ENCODE measurements around the gene EEF1AKMT3.

Gene EEF1AKMT3

GRCh38 chr12:57777911-57778310 lies 5.5 kb downstream of the EEF1AKMT3 start:
- Histone ChIP-seq H3K27ac (ENCODE audit: low read depth, low read length, severe bottlenecking) (no peak overlapping the region), H3K4me1 (ENCODE audit: control insufficient read depth, insufficient read depth, low read length, poor library complexity, severe bottlenecking) (no peaks in the 10 kb centered on the region), H3K4me3 (ENCODE audit: extremely low read depth, insufficient read depth, low read length, poor library complexity, severe bottlenecking) (no peak overlapping the region), H3K36me3 (ENCODE audit: control insufficient read depth, insufficient read depth, low read length) (peaks cover 6% of the 10 kb centered on the region), H3K9me3 (ENCODE audit: control insufficient read depth, low read length) (no peaks in the 10 kb centered on the region)
- 100% methylated on average over 6 of the region's 7 CpGs; no CpG with 5 or more reads in 1 of the 2 experiments for WGBS, 2 experiments (ENCODE audit: insufficient coverage in 2 of 2)

GRCh38 chr12:57779736-57780135 lies 7.3 kb downstream of the EEF1AKMT3 start:
- H3K36me3 ChIP-seq (ENCODE audit: control insufficient read depth, insufficient read depth, low read length), result peaks cover 16% of the 10 kb centered on the region
- WGBS, 2 experiments (ENCODE audit: insufficient coverage in 2 of 2), result 88 to 100% methylated on average over 1 of the region's 1 CpG
- no peaks in the 10 kb centered on the region for H3K9me3 ChIP-seq (ENCODE audit: control insufficient read depth, low read length)
- peaks cover 6% of the 10 kb centered on the region for H3K4me1 ChIP-seq (ENCODE audit: control insufficient read depth, insufficient read depth, low read length, poor library complexity, severe bottlenecking)
- no peak overlapping the region for H3K27ac ChIP-seq (ENCODE audit: low read depth, low read length, severe bottlenecking)
- H3K4me3 ChIP-seq (ENCODE audit: extremely low read depth, insufficient read depth, low read length, poor library complexity, severe bottlenecking), result no peak overlapping the region

GRCh38 chr12:57780284-57780897 lies 8.0 kb downstream of the EEF1AKMT3 start:
- peaks cover 6% of the 10 kb centered on the region for H3K4me1 ChIP-seq (ENCODE audit: control insufficient read depth, insufficient read depth, low read length, poor library complexity, severe bottlenecking)
- WGBS, 2 experiments (ENCODE audit: insufficient coverage in 2 of 2), result 81 to 100% methylated on average over 3 to 4 of the region's 4 CpGs
- no peaks in the 10 kb centered on the region for H3K9me3 ChIP-seq (ENCODE audit: control insufficient read depth, low read length)
- H3K36me3 ChIP-seq (ENCODE audit: control insufficient read depth, insufficient read depth, low read length), result peaks cover 22% of the 10 kb centered on the region
- no peak overlapping the region for H3K27ac ChIP-seq (ENCODE audit: low read depth, low read length, severe bottlenecking)
- H3K4me3 ChIP-seq (ENCODE audit: extremely low read depth, insufficient read depth, low read length, poor library complexity, severe bottlenecking), result no peak overlapping the region

GRCh38 chr12:57781244-57781643 lies 8.8 kb downstream of the EEF1AKMT3 start:
- Histone ChIP-seq H3K36me3 (ENCODE audit: control insufficient read depth, insufficient read depth, low read length) (peaks cover 31% of the 10 kb centered on the region), H3K4me3 (ENCODE audit: extremely low read depth, insufficient read depth, low read length, poor library complexity, severe bottlenecking) (no peak overlapping the region), H3K9me3 (ENCODE audit: control insufficient read depth, low read length) (no peaks in the 10 kb centered on the region), H3K27ac (ENCODE audit: low read depth, low read length, severe bottlenecking) (no peak overlapping the region), H3K4me1 (ENCODE audit: control insufficient read depth, insufficient read depth, low read length, poor library complexity, severe bottlenecking) (peaks cover 6% of the 10 kb centered on the region)
- WGBS, 2 experiments (ENCODE audit: insufficient coverage in 2 of 2), result 92 to 93% methylated on average over 2 of the region's 3 CpGs

- Histone ChIP-seq H3K27ac (ENCODE audit: low read depth, low read length, severe bottlenecking) (no peak overlapping the region), H3K4me1 (ENCODE audit: control insufficient read depth, insufficient read depth, low read length, poor library complexity, severe bottlenecking) (peaks cover 6% of the 10 kb centered on the region), H3K36me3 (ENCODE audit: control insufficient read depth, insufficient read depth, low read length) (peaks cover 36% of the 10 kb centered on the region), H3K9me3 (ENCODE audit: control insufficient read depth, low read length) (no peaks in the 10 kb centered on the region), H3K4me3 (ENCODE audit: extremely low read depth, insufficient read depth, low read length, poor library complexity, severe bottlenecking) (no peak overlapping the region)
- WGBS, 2 experiments (ENCODE audit: insufficient coverage in 2 of 2), result 65 to 73% methylated on average over 2 of the region's 2 CpGs
These were observed 9.4 kb downstream of the EEF1AKMT3 start for GRCh38 chr12:57781801-57782200.

- H3K4me3 ChIP-seq (ENCODE audit: extremely low read depth, insufficient read depth, low read length, poor library complexity, severe bottlenecking), result peak overlapping the region; percentile 99
- no peaks in the 10 kb centered on the region for H3K9me3 ChIP-seq (ENCODE audit: control insufficient read depth, low read length)
- no peak overlapping the region for H3K27ac ChIP-seq (ENCODE audit: low read depth, low read length, severe bottlenecking)
- WGBS, 2 experiments (ENCODE audit: insufficient coverage in 2 of 2), result 14% methylated on average over 2 of the region's 4 CpGs; no CpG with 5 or more reads in 1 of the 2 experiments
- H3K4me1 ChIP-seq (ENCODE audit: control insufficient read depth, insufficient read depth, low read length, poor library complexity, severe bottlenecking), result peaks cover 6% of the 10 kb centered on the region
- H3K36me3 ChIP-seq (ENCODE audit: control insufficient read depth, insufficient read depth, low read length), result peaks cover 40% of the 10 kb centered on the region
These were observed 9.8 kb downstream of the EEF1AKMT3 start for GRCh38 chr12:57782243-57782607.

- peak within 1 kb of the TSS; percentile 99 for H3K4me3 ChIP-seq (ENCODE audit: extremely low read depth, insufficient read depth, low read length, poor library complexity, severe bottlenecking)
- peaks cover 47% of the 10 kb centered on the region for H3K36me3 ChIP-seq (ENCODE audit: control insufficient read depth, insufficient read depth, low read length)
- H3K27ac ChIP-seq (ENCODE audit: low read depth, low read length, severe bottlenecking), result peak within 1 kb of the TSS; percentile 23
- no peaks in the 10 kb centered on the region for H3K9me3 ChIP-seq (ENCODE audit: control insufficient read depth, low read length)
- WGBS, 2 experiments (ENCODE audit: insufficient coverage in 2 of 2), result 1% methylated on average over 42 to 43 of the region's 45 CpGs
- peaks cover 6% of the 10 kb centered on the region for H3K4me1 ChIP-seq (ENCODE audit: control insufficient read depth, insufficient read depth, low read length, poor library complexity, severe bottlenecking)
These were observed 10.4 kb downstream of the EEF1AKMT3 start, which contains the start of gene TSFM for GRCh38 chr12:57782608-57783465. TSS of gene TSFM (plus strand) at chr12:57782787. CDS start at chr12:57782802, 15 bp downstream.

GRCh38 chr12:57783466-57783801 lies 11.0 kb downstream of the EEF1AKMT3 start:
- H3K36me3 ChIP-seq (ENCODE audit: control insufficient read depth, insufficient read depth, low read length), result peaks cover 52% of the 10 kb centered on the region
- WGBS, 2 experiments (ENCODE audit: insufficient coverage in 2 of 2), result 90 to 97% methylated on average over 6 to 8 of the region's 12 CpGs
- H3K9me3 ChIP-seq (ENCODE audit: control insufficient read depth, low read length), result no peaks in the 10 kb centered on the region
- H3K4me3 ChIP-seq (ENCODE audit: extremely low read depth, insufficient read depth, low read length, poor library complexity, severe bottlenecking), result peak overlapping the region; percentile 99
- H3K27ac ChIP-seq (ENCODE audit: low read depth, low read length, severe bottlenecking), result no peak overlapping the region
- H3K4me1 ChIP-seq (ENCODE audit: control insufficient read depth, insufficient read depth, low read length, poor library complexity, severe bottlenecking), result peaks cover 6% of the 10 kb centered on the region

GRCh38 chr12:57783861-57784260 lies 11.4 kb downstream of the EEF1AKMT3 start:
- Histone ChIP-seq H3K4me3 (ENCODE audit: extremely low read depth, insufficient read depth, low read length, poor library complexity, severe bottlenecking) (peak overlapping the region; percentile 99), H3K4me1 (ENCODE audit: control insufficient read depth, insufficient read depth, low read length, poor library complexity, severe bottlenecking) (peaks cover 6% of the 10 kb centered on the region)
- 97 to 100% methylated on average over 5 to 8 of the region's 11 CpGs for WGBS, 2 experiments (ENCODE audit: insufficient coverage in 2 of 2)

GRCh38 chr12:57793920-57794319 lies 21.5 kb downstream of the EEF1AKMT3 start:
- WGBS, 2 experiments (ENCODE audit: insufficient coverage in 2 of 2), result 64 to 82% methylated on average over 1 of the region's 1 CpG
- Histone ChIP-seq H3K9me3 (ENCODE audit: control insufficient read depth, low read length) (no peaks in the 10 kb centered on the region), H3K36me3 (ENCODE audit: control insufficient read depth, insufficient read depth, low read length) (peaks cover 84% of the 10 kb centered on the region), H3K4me1 (ENCODE audit: control insufficient read depth, insufficient read depth, low read length, poor library complexity, severe bottlenecking) (no peaks in the 10 kb centered on the region), H3K4me3 (ENCODE audit: extremely low read depth, insufficient read depth, low read length, poor library complexity, severe bottlenecking) (no peak overlapping the region), H3K27ac (ENCODE audit: low read depth, low read length, severe bottlenecking) (no peak overlapping the region)

More at GRCh38 chr12:57783861-57784260, 11.4 kb downstream of the EEF1AKMT3 start:
- no peaks in the 10 kb centered on the region for H3K9me3 ChIP-seq (ENCODE audit: control insufficient read depth, low read length)
- H3K36me3 ChIP-seq (ENCODE audit: control insufficient read depth, insufficient read depth, low read length), result peaks cover 56% of the 10 kb centered on the region
- no peak overlapping the region for H3K27ac ChIP-seq (ENCODE audit: low read depth, low read length, severe bottlenecking)

GRCh38 chr12:57795354-57795753 lies 22.9 kb downstream of the EEF1AKMT3 start:
- Histone ChIP-seq H3K9me3 (ENCODE audit: control insufficient read depth, low read length) (no peaks in the 10 kb centered on the region), H3K36me3 (ENCODE audit: control insufficient read depth, insufficient read depth, low read length) (peaks cover 85% of the 10 kb centered on the region), H3K27ac (ENCODE audit: low read depth, low read length, severe bottlenecking) (no peak overlapping the region), H3K4me3 (ENCODE audit: extremely low read depth, insufficient read depth, low read length, poor library complexity, severe bottlenecking) (no peak overlapping the region), H3K4me1 (ENCODE audit: control insufficient read depth, insufficient read depth, low read length, poor library complexity, severe bottlenecking) (no peaks in the 10 kb centered on the region)
- WGBS, 2 experiments (ENCODE audit: insufficient coverage in 2 of 2), result 97% methylated on average over 3 of the region's 6 CpGs

Measured in mesodermal cell (in vitro differentiated cells).